Stimulated activated CD8-positive, alpha-beta memory T cell treated with anti-CD3 and anti-CD28 coated beads, Interleukin-4, amount 100 ng/mL, for 24 hours (primary cell): ENCODE results near the gene RORC.
"Not testable (repeated sequence)": the region's sequence is repeated elsewhere in the genome, so short reads cannot be mapped to it uniquely, and the experiment has no call there.

Experiments
- DNase-seq: peaks from one replicate; pipeline ENCODE4 v3.0.0-alpha.2; 2020; ENCODE audit warnings: low read depth

RORC gene

GRCh38 chr1:151831605-151832004, at the start of gene RORC:
TSS of gene RORC (minus strand) at chr1:151831802. CDS start at chr1:151831764, 38 bp downstream.
- no peak for DNase-seq

DNA sequence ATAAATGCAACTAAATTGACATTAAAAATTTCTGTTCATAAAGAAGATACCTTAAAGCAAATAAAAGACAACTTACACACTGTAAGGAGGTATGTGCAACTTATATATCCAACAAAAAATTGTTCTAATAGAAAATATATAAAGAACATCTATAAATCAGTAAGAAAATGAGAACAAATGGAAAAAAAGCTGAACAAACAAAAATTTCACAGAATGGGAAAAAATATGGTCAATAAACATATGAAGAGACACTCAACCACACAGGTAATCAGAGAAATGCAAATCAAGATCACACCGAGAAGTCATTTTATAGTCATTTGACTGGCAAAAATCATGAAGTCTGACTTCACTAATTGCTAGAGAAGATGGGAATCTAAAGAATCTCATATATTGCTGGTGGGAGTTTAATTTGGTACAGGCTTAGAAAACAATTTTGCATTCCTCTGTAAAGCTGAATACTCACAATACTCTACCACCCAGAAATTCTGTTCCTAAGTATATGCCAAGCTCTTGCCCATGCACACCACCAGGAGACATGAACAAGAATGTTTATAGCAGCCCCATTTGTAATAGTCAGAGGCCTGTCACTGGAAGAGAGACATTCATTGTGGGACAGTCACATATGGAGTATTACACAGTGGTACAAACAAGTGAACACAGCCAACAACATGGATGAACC, 44.0 kb upstream of the RORC start:
- no peak for DNase-seq

DNA sequence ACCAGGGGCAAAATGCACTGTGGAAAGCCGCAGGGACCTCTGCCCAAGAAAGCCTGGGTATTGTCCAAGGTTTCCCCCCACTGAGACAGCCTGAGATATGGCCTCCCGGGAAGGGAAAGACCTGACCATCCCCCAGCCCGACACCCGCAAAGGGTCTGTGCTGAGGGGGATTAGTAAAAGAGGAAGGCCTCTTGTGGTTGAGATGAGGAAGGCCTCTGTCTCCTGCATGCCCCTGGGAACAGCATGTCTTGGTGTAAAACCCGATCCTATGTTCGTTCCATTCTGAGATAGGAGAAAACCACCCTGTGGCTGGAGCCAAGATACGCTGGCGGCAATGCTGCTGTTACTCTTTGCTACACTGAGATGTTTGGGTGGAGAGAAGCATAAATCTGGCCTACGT, 41.2 kb upstream of the RORC start:
- not testable (repeated sequence) for DNase-seq

DNA sequence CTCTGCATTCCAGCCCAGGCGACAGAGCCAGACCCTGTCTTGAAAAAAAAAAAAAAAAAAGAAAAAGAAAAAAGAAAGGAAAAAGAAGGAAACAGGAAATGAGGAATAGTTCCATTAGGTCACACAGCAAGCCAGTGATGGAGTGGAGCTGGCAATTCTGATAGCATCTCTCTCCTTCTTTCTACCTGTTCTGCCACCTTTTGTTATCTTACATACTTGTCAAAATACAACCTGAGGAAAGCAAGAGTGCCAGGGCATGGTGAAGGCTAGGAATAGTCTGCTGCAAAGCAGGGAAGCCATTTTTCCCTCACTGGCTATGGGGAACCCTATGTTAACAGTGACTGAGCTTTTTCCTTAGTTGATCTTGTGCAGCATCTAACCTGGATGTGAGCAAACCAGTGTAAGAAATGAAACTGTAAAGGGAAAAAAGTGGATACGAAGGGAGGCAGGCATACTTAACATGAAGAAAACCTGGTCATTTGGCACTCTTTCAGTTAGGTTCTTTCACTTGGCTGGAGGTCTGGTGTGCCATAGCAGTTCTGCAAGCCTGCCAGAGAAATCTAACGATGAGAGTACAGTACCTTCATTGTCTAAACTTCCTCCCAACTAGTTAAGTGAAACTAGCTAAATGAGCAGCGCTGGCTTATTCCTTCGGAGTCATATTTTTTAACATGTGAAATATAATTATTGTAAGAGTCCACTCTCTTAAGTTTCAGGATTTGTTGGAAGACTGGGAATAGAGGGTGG, 39.9 kb upstream of the RORC start:
- DNase-seq, result no peak

GRCh38 chr1:151868486-151868885, 36.9 kb upstream of the RORC start:
- DNase-seq, result no peak

DNA sequence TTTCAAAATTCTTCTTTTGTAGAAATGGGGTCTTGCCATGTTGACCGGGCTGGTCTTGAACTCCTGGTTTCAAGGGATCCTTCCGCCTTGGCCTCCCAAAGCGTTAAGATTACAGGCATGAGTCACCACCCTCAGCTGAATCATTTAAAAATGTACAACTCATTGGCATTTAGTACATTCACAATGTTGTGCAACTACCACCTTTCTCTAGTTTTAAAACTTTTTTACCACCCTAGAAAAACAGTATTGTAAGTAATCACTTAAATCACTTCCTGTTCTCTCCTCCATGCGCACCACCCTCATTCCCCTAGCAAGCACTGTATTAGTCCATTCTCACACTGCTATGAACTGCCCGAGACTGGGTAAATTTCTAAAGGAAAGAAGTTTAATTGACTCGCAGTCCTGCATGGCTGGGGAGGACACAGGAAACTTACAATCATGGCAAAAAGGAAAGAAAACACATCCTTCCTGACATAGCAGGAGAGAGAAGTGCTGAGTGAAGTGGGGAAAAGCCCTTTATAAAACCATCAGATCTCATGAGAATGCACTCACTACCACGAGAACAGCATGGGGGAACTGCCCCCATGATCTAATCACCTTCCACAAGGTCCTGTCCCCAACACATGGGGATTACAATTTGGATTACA, 36.3 kb upstream of the RORC start:
- no peak for DNase-seq

GRCh38 chr1:151867321-151867720, 35.7 kb upstream of the RORC start:
- DNase-seq, result no peak

- no peak for DNase-seq
Measured at GRCh38 chr1:151864411-151864810, 32.8 kb upstream of the RORC start.

DNA sequence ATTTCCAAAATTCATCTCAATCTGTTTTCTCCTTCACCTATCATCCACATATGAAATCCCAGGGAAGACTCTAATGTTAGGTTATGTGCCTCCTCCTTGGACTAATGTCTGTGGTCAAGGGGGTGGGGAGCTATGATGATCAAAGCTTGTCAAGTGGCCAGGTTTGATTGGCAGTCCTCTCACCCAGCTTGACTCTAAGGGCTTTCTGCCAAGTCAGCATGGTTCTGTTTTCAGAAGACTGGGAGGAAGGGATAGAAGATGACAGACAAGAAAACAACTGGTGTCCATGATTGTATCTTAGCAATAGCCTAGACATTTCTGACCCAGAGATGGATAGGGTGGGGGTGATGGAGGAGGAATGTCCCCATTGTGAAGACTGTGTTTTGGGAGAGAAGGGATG, 31.0 kb upstream of the RORC start:
- no peak for DNase-seq

DNA sequence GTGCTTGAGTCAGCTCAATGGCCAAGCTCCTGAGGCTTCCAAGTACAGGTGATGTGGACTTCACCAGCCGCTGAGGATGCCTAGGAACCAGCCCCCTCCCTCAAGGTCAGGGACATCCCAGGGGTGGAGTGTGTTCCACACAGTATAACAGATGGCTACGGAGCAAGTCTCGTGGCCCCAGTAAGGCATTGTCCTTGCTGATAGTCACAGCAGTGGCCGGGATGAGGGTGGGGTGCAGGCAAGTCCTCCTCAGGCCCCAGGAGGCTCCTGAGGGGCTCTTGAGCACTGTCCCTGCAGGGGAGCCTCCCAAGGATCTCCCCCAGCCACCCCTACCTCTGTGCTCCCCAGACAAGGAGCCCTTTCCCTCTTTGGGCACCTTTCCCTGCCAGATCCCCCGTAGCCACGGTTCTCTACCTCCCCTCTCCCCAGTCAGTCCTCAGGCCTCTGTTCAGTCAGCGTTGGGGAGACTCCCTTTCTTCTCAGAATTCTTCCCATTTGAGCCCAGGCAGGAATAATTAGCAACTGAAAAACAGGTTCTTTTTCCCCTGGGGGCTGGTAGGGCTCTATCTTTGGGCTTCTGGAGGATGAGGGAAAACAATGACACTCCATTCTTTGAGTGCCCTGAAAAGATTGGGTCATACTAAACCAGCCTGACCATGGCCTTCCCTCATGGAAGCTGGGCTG, 29.0 kb upstream of the RORC start:
- DNase-seq, result no peak

DNA sequence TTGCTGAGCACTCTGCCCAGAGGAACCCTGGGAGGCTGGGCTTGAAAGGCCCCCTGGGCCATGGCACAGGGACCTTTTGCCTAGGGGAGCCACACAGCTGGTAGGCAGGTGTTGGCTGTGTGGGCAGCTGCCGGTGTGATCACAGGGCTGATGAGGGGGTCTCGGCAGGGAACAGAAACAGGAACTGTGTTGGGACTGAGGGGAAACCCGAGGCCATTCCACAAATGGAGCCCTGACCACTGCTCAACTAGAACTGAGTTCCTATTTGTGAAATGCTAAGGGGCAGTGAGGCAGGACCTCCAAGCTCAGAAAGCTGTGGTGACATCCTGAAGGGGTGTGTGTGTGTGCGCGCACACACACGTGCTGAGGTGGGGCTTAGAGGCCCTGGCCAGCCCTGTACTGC, 28.3 kb upstream of the RORC start:
- DNase-seq, result no peak

DNA sequence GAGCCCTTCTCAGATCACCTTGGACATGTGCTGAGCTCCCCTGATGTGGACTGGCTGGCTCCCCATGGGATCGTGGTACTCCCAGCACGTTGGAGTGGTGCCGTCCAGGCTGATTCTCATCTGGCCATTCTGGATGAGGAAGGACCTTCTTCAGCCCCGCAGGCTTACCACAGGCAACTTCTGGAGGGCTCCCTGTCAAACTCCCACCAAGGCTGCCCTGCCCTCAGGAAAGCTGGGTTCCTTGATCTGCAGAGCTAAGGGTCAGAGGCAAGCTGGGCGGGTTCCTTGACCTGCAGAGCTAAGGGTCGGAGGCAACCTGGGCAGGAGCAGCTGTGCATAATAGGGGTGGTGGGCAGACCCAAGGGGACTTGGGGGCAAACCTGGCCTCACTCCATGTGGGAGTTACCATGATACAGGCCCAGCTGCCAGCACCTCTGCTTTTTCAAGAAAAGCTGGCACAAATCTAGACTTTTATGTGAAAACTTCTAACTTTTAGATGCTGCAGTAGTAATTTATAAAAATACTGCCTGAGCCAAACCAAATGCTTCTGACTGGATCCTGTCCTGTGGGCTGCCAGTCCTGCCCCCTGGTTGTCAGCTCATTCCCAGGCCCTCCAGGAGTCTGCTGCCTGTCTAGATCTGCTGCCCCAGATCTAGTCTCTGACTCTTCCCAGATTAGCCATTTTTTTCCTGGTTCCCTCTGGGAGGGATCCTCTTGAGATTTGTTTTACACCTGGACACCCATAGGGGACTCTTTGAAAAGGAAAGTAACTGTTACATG, 27.5 kb upstream of the RORC start:
- DNase-seq, result no peak

- DNase-seq, result no peak
Measured at GRCh38 chr1:151858030-151858746, 26.6 kb upstream of the RORC start.

DNA sequence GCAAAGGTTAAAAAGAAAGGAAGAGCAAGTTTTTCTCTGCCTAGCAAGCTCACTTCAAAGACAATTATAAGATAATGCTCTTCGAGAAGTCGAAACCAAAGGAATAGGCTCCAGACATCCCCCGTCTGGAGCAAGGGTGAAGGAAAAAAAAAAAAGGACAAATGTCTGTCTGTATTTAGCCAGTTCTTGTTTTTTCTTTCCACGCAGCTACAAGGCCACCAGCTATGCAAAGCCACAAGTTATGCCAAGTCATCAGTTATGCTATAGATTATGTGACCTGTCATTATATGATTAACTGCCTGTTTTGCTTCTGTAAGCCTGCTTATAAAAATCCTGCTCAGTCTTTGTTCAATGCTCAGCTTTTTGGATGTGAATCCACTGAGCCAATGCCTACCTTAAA, 24.3 kb upstream of the RORC start:
- DNase-seq, result no peak

- not testable (repeated sequence) for DNase-seq
Measured at GRCh38 chr1:151855516-151855915, 23.9 kb upstream of the RORC start.

- no peak for DNase-seq
Measured at GRCh38 chr1:151854658-151855057, 23.1 kb upstream of the RORC start.

DNA sequence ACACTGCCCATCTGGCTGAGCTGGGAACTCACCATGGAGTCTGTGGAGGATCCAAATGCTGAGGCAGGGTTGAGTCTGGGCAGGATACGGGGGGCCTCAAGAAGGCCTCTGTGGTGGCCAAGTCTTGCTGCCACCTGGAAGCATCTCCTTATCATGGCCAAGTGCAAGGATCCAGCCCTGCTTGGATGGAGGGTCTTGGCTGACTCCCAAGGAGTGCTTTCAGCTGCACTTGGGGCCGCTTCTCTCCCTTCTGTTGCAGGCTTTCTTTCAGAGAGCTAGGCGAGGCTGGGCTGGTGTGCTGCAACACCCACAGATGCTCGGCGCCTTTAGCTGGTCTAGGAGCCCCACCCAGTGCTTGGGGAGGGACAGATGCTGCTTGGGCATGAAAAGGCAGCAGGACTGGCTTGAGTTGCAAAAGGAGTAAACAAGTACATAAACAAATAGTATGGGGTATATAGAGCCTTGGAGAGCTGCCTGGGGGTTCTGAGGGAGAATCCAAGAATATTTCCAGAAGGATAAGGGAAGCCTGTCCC, 21.9 kb upstream of the RORC start, which contains the start of gene THEM5:
TSS of gene THEM5 (minus strand) at position 302 of the 533 bp plus-strand sequence. CDS start at position 155, 147 bp downstream.
- DNase-seq, result no peak

GRCh38 chr1:151852733-151853132, 21.1 kb upstream of the RORC start:
- no peak for DNase-seq

DNA sequence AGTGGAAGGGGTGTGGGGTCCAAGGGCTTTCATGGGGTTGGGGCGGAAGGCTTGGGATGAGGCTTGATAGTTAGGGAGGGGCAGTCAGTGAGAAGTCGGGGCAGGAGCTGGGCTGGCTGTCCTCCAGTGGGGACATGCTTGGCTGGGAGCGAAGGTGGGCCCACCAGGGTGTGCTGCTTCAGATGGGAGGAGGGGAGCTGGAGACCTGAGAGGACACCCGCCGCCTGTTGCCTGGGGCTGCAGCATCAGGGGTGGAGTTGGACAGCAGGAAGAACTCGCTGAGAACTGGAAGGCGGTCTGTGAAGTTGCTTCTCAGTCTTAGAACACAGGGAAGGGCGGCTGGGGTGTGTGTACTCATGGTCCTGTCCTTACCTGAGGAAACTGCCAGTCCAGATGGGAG, 20.3 kb upstream of the RORC start:
- DNase-seq, result no peak

DNA sequence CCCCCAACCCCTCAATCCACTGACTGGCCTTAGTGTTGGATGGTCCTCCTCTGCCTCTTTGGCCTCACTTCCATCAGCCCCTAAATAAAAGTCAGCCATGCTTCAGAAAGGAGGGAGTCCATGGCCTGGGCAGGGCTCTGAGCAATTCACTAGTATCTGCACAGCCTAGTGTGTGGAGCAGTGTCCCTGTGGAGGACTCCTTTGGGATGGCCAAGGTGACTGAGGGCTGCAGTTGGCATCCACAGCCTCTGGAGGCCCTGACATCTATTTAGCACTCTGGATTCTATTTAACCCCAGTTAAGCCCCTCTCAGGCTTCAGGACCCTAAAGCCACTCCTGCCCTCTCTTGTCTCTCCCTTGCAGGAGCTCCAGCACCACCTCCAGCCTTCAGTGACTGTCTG, 18.3 kb upstream of the RORC start:
- DNase-seq, result no peak

- DNase-seq, result no peak
Measured at GRCh38 chr1:151849126-151849525, 17.5 kb upstream of the RORC start.
